Epidermal melanocyte (primary cell): ENCODE data around the gene TXNRD1.
"Not testable (repeated sequence)": the region's sequence is repeated elsewhere in the genome, so short reads cannot be mapped to it uniquely, and the experiment has no call there.

Experiments used
- DNase-seq: peaks from one replicate; pipeline ENCODE4 v3.0.0; 2011; ENCODE audit warnings: low spot score; ENCODE audit not compliant: insufficient read length

Gene TXNRD1

GRCh38 chr12:104279164-104279563 lies 63.6 kb downstream of the TXNRD1 start:
- no peak for DNase-seq

- no peak for DNase-seq
These were observed 64.5 kb downstream of the TXNRD1 start for GRCh38 chr12:104280111-104280510.

- no peak for DNase-seq
These were observed 65.3 kb downstream of the TXNRD1 start for GRCh38 chr12:104280717-104281458.

GRCh38 chr12:104281636-104282035 lies 66.1 kb downstream of the TXNRD1 start:
- DNase-seq, result no peak

- no peak for DNase-seq
These were observed 66.5 kb downstream of the TXNRD1 start for GRCh38 chr12:104282109-104282508.

- DNase-seq, result no peak
These were observed 70.3 kb downstream of the TXNRD1 start for GRCh38 chr12:104285740-104286515.

GRCh38 chr12:104286516-104287482 lies 71.2 kb downstream of the TXNRD1 start:
- DNase-seq, result peak; percentile 82

- peak; percentile 86 for DNase-seq
These were observed 73.2 kb downstream of the TXNRD1 start for GRCh38 chr12:104288635-104289274.

- no peak for DNase-seq
These were observed 74.7 kb downstream of the TXNRD1 start for GRCh38 chr12:104290320-104290719.

- DNase-seq, result no peak
These were observed 75.3 kb downstream of the TXNRD1 start for GRCh38 chr12:104290855-104291254.

GRCh38 chr12:104291867-104292524 lies 76.4 kb downstream of the TXNRD1 start:
- no peak for DNase-seq

GRCh38 chr12:104292872-104293794 lies 77.6 kb downstream of the TXNRD1 start:
- DNase-seq, result no peak

- DNase-seq, result not testable (repeated sequence)
These were observed 78.7 kb downstream of the TXNRD1 start for GRCh38 chr12:104294158-104294859.

GRCh38 chr12:104294927-104295668 lies 79.5 kb downstream of the TXNRD1 start:
- DNase-seq, result no peak

- DNase-seq, result no peak
These were observed 80.4 kb downstream of the TXNRD1 start for GRCh38 chr12:104295954-104296353.

- DNase-seq, result no peak
These were observed 81.1 kb downstream of the TXNRD1 start for GRCh38 chr12:104296718-104297117.

GRCh38 chr12:104297477-104298113 lies 82.0 kb downstream of the TXNRD1 start:
- no peak for DNase-seq
